ENCODE data around the gene LIPN. TPM values are rescaled to one million over a fixed set of nuclear protein-coding genes. Genes with fewer than 3 reads are reported as not detected.
"Not testable (repeated sequence)": the region's sequence is repeated elsewhere in the genome, so short reads cannot be mapped to it uniquely, and the experiment has no call there.

The LIPN gene
- under 1 TPM in 1 of 2 donors, not detected in 1; 0.32 TPM for total RNA-seq
- long read RNA-seq, donor 1 = 0 reads
- long read RNA-seq, donor 2 = 0 reads

GRCh38 chr10:88759366-88760101 lies at the start of gene LIPN:
Gene LIPN, plus strand, starts transcription at chr10:88760020. Its CDS starts 1,386 bp downstream, at chr10:88761406.
- intact Hi-C loops (cut with DNase I) = no loop called here
- no peak for DNase-seq (ENCODE audit: low spot score)

- DNase-seq (ENCODE audit: low spot score) = no peak
- intact Hi-C loops (cut with DNase I) = no loop called here
These were observed 44.3 kb upstream of the LIPN start for GRCh38 chr10:88715517-88715916.

- intact Hi-C loops (cut with DNase I) = no loop called here
- no peak for DNase-seq (ENCODE audit: low spot score)
These were observed 38.4 kb upstream of the LIPN start for GRCh38 chr10:88721392-88721791.

GRCh38 chr10:88725798-88726197 lies 34.0 kb upstream of the LIPN start:
- no peak for DNase-seq (ENCODE audit: low spot score)
- intact Hi-C loops (cut with DNase I) = no loop called here

GRCh38 chr10:88728107-88728763 lies 31.6 kb upstream of the LIPN start:
- intact Hi-C loops (cut with DNase I) = no loop called here
- DNase-seq (ENCODE audit: low spot score) = no peak

GRCh38 chr10:88730864-88731263 lies 29.0 kb upstream of the LIPN start:
- DNase-seq (ENCODE audit: low spot score) = no peak
- intact Hi-C loops (cut with DNase I) = no loop called here

- intact Hi-C loops (cut with DNase I) = no loop called here
- no peak for DNase-seq (ENCODE audit: low spot score)
These were observed 28.5 kb upstream of the LIPN start for GRCh38 chr10:88731296-88731695.

GRCh38 chr10:88733215-88733614 lies 26.6 kb upstream of the LIPN start:
- DNase-seq (ENCODE audit: low spot score) = no peak
- intact Hi-C loops (cut with DNase I) = no loop called here

- intact Hi-C loops (cut with DNase I) = no loop called here
- DNase-seq (ENCODE audit: low spot score) = no peak
These were observed 24.2 kb upstream of the LIPN start for GRCh38 chr10:88735661-88736060.

- DNase-seq (ENCODE audit: low spot score); intact Hi-C loops (cut with DNase I): not testable (repeated sequence)
These were observed 17.9 kb upstream of the LIPN start for GRCh38 chr10:88741921-88742320.

- intact Hi-C loops (cut with DNase I) = no loop called here
- DNase-seq (ENCODE audit: low spot score) = no peak
These were observed 17.4 kb upstream of the LIPN start for GRCh38 chr10:88742448-88742847.

GRCh38 chr10:88744002-88744401 lies 15.8 kb upstream of the LIPN start:
- DNase-seq (ENCODE audit: low spot score) = no peak
- intact Hi-C loops (cut with DNase I) = no loop called here

GRCh38 chr10:88745633-88746032 lies 14.2 kb upstream of the LIPN start:
- intact Hi-C loops (cut with DNase I) = no loop called here
- no peak for DNase-seq (ENCODE audit: low spot score)

- intact Hi-C loops (cut with DNase I) = no loop called here
These were observed 5.5 kb upstream of the LIPN start for GRCh38 chr10:88754287-88754686.

GRCh38 chr10:88755753-88756152 lies 4.1 kb upstream of the LIPN start:
- DNase-seq (ENCODE audit: low spot score) = no peak
- intact Hi-C loops (cut with DNase I) = no loop called here

More at GRCh38 chr10:88754287-88754686, 5.5 kb upstream of the LIPN start:
- no peak for DNase-seq (ENCODE audit: low spot score)

GRCh38 chr10:88756660-88757059 lies 3.2 kb upstream of the LIPN start:
- no peak for DNase-seq (ENCODE audit: low spot score)
- intact Hi-C loops (cut with DNase I) = no loop called here

GRCh38 chr10:88762906-88763305 lies 3.1 kb downstream of the LIPN start:
- intact Hi-C loops (cut with DNase I) = no loop called here

GRCh38 chr10:88763441-88763840 lies 3.6 kb downstream of the LIPN start:
- DNase-seq (ENCODE audit: low spot score) = no peak
- intact Hi-C loops (cut with DNase I) = no loop called here

More at GRCh38 chr10:88762906-88763305, 3.1 kb downstream of the LIPN start:
- no peak for DNase-seq (ENCODE audit: low spot score)

GRCh38 chr10:88764110-88764509 lies 4.3 kb downstream of the LIPN start:
- no peak for DNase-seq (ENCODE audit: low spot score)
- intact Hi-C loops (cut with DNase I) = no loop called here

GRCh38 chr10:88765816-88766215 lies 6.0 kb downstream of the LIPN start:
- DNase-seq (ENCODE audit: low spot score) = no peak
- intact Hi-C loops (cut with DNase I) = no loop called here

GRCh38 chr10:88769384-88769783 lies 9.6 kb downstream of the LIPN start:
- intact Hi-C loops (cut with DNase I) = no loop called here
- no peak for DNase-seq (ENCODE audit: low spot score)

Data from posterior vena cava (tissue), 2 donors.